Effector CD4-positive, alpha-beta T cell (primary cell): ENCODE data around the gene KCNK3.

Experiments
- DNase-seq: peaks from one replicate; pipeline ENCODE4 v3.0.0-alpha.2; 2020

Gene KCNK3

DNA sequence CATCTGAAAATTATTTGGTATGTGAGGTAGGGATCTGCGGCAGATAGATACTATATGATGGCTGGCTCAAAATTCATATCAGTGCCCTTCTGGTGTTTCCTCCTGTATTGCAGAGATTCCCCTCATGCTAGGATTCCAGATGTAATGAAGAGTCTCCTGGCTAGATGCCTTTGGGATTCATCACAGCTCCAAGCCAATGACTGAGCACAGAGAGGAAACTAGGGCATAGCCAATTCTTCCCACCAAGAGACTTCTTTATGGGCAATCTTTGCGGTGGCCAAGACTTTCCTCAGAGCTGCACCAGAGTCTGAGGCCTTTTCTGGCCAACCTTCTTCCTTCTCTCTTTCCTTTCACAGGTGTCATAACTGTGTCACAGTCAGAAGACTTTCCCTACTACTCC lies 25.9 kb upstream of the KCNK3 start:
- DNase-seq = no peak

DNA sequence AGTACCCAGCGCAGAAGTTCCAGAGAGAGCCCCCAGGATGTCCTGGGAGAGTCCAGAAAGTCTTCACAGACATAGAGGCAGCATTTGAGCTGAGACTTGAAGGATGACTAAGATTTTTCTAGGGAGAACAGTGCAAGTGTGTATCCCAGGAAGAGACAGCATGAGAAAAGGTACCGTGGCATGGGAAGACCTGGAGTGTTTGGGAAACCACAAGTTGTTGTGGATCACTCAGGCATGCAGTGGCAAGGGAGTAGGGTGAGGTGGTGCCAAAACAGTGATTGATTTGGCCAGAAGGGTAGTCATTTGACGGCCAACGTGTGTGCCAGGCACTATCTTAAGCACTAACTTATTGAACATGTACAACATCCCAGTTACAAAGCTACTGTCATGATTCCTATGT lies 24.5 kb upstream of the KCNK3 start:
- DNase-seq = no peak

DNA sequence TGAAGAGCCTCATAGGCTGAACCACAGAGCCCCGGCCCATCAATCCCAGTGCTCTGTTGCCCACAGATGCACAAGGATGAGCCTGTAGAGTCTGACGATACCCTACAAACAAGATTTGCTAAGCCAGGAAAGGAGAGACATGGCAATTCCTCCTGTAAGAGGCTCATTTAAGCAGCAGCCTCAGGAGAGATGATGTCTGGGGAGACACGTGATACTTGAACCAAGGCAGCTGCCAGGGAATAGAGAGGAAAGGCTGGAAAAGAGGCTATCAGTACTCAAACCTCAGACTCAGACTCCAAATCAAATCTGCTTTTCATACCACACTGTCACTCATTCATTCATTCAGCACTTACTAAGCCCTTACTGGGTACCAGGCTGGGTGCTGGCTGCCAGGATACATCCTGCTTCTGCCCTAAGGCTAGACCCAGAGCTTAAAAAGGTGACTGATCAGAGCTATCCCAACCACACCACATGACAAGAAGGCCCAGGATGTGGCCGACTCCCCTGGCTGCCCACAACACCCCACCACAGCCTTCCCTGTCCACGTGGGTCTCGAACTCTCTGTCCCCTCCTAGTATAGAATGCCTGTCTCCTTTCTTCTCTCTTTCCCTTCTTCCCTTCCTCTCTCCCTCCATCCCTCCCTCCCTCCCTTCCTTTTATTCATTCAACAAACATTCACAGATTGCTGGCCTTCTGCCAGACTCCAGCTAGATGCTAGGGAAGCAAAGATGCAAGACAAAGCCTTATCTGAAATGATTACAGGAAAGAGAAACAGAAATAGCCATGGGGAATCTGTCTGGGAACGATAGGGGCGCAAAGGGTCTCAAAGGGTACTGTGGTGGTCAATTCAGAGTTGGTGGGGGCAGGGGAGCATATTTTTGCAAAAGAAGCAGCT lies 23.4 kb upstream of the KCNK3 start:
- no peak for DNase-seq

DNA sequence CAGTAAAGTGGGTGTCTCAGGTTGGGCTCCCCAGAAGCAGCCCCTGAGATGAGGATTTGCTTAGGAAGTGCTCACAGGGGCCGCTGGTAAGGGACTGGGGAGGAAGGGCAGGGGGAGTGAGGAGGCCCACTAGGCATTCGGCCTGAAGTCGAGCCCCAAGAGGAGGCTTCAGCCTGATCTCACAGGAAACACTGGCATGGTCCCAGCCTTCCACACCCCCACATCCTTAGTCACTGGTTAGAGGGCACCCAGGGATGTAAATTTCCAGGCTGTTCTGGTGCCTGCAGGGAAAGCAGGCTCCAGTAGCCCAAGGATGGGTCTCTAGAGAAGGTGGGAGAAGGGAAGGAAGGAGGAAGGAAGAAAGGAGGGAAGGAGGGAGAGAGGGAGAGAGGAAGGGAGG lies 22.4 kb upstream of the KCNK3 start:
- no peak for DNase-seq

DNA sequence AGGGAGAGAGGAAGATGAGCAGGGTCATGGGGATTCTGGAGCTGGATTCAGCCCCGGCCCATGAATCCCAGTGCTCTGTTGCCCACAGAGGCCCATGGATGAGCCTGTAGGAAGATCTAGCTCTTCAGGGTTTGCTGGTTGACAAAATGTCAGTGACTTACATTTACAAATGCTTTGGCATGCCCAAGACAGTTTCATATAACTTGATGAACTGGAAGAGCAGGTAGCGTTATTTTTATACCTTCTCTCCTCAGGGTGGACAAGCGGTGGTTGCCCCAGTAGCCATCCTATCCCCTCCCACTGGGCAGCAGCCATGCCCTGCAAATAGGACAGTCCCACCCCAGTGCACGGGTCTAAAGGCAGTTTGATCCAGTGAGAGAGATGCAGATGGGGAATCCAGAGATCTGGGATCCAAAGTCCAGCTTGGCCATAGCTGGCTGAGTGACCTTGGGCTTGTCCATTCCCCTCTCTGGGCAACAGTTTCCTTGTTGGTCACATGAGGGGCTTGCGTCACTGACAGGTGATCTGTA lies 21.5 kb upstream of the KCNK3 start:
- DNase-seq = no peak

DNA sequence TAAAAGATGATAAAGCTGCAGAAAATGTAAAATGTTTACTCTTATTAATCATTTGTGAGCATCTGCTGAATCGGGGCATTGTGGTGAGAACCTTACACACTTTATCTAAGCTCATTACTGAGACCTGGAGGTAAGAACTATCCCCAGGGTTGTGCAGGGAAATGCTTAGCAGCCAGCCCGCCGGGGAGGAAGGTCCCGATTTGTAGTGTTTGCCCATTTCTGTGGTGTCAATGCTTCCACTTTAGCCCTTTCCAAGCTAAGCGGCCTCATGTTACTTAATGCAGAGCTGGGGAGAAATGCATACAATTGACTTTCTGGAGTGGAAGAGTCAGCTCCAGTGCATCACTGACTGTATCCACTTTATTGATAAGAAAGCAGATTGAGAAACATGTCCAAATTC lies 20.8 kb upstream of the KCNK3 start:
- DNase-seq = no peak

DNA sequence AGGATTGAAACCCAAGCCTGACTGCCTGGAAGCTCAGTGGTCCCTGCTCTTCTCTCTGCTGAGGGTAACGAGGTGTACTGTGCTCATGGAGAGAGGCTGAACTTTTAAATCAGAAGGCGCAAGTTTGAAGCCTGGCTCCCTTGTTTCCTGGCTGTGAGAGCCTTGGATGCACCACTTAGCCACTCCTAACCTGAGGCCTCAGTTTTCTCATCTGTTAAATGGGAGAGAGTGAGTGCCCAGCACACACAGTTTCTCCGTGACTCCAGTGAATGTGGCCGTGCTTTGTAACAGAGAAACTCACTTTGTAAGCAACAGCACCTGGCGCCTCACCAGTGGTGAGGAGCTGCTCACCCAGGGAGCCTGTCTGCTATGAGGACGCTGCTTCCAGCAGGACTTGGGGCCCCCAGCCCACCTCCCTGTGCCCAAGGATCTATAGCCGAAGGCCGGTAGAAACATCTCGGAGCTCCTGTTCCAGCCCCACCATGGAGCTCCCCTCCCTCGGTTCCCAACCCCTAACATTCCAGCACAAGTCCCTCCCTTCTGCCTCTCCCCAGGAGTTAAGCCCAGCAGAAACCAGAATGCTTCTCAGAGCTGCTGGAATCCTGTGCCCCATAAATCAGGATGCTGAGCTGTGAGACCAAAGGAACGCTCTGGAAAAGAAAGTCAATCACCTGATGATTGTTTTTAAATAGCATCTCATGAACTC lies 20.3 kb upstream of the KCNK3 start:
- no peak for DNase-seq

DNA sequence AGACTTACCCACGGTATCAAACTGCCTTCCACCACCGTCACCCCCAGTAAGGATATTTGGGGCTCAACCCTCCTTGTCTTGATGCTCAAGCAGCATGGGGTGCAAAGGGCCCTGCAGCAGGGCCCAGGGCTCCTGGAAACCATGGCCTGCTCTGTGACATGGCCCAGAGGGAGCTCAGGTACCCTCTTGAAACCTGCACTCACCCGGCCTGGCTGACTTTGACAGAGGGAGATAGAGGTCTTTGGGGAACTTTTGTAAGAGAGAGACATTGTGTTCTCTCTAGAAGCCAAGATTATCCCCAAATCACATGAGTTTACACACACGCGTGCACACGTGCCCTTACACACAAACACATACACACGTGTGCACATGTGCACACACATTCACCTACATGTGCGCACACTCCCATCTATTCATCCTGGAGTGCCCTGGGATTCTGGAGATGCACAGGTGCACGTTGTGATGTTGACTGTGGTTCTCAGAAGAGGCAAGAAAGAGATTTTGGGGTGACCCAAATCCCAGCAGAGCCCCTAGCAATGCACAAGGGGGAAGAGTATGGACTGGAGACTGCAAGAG lies 19.6 kb upstream of the KCNK3 start:
- DNase-seq = no peak

DNA sequence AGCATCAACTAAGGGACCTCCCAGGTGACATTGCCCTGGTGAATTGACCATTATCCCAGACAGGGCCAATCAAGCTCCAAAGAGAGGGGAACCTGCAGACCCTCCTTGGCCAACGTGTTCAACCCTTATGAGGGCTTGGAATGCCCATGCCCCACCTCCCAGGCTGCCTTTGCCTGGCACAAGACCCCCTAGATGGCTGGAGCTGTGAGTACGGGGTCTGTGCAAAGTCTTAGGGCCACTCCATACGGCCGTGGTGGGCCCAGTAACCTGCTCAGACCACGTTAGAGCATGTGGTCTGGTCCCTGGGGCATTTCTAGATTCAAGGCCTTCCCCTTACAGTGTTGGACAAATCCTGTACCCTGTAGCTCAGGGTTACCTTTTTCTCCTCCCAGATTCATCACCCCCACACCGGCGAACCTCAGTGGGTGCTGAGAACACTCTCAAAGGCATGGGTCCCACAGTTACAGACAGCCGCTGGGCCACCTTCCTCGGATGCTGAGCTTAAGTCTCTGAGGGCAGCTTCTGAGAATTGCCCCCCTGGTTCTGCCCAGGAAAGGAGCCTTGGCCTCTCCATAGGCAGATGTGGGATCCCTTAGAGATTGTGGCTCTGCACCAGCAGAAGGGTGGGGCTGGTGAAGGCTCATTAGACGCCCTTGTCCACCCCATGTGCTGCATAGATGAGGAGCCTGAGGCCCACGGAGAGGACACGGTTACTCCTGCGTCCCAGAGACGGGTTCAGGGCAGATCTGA lies 18.3 kb upstream of the KCNK3 start:
- DNase-seq = no peak

DNA sequence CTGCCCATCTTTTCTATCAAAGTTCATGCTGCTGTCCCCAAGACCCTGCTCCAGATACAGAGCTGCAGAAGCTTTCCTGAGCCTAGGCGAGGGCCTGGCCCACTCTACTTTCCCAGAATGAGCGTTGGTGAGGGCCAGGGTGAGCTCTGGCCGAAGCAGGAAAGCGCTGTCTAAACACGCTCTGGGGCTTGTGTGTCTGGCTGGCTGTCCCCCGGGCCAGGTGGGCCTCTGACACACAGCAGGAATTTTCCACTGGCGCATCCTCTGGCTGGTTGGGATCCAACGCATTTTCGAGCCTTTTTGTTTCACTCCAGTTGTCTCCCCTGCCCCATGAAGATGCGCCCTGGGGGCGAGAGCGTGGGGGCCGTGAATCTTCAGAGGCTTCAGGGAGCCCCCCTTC lies 17.8 kb upstream of the KCNK3 start:
- no peak for DNase-seq

DNA sequence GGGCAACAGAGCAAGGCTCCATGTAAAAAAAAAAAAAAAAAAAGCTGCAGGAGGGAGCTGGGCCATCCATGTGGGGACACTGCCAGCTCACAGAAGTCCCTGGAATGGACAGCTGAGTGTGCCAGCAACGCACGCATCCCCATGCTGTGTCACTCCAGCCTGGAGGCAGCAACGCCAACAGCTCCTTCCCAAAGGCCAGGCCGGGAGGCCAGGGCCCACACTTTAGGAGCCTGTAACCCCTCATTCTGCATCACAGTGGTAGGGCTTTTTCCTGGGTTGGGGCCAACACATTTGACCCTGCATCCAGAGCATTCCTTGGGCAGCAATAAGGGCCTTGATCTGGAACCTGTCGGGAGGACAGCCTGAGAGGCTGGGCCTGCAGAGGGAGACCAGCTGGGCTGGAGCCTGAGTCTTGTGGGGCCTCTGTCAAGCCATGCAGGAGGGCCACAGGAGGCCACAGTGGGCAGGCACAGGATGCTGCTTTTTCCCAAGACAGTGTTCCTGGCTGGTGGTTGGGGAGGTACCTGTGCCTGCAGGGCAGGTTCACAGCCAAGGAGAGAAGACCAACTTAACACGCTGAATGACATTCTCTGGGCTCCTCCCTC lies 16.8 kb upstream of the KCNK3 start:
- no peak for DNase-seq

DNA sequence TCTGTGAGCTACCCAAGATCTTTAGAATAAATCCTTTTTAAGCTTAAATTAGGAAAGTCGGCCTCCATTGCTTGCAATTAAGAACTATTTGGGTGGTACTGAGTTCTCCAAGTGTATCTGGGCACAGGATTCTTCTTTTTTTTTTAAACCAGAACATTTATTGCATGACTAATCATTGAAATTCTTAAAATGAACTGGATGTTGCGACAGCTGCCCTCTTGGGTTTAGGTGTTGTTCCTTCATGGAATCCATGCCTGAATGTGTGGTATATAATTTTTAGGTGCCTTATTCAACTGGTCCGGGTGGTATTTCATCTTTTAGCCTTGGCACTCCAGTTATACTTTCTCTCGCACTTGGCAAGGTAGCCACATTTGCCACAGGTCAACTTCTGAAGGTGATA lies 14.5 kb upstream of the KCNK3 start:
- DNase-seq = no peak

DNA sequence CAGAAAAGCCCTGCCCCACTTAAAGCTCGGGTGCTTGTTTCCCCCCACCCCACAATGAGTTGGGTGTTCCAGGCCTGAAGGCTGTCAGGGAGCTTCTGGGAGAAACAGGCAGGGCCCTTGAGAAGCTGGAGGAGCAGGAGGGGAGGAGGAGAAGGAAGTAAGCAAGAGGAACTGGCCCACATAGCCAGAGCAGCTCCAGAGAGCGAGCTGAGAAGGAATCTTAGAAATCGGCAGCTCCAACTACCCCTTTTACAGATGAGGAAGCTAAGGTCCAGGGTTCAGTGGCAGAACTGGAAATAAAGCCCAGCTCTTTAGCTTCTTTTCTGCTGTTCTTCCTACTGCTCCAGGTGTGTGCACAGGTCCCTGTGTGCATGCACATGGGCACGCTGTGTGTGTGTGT lies 12.7 kb upstream of the KCNK3 start:
- DNase-seq = no peak

DNA sequence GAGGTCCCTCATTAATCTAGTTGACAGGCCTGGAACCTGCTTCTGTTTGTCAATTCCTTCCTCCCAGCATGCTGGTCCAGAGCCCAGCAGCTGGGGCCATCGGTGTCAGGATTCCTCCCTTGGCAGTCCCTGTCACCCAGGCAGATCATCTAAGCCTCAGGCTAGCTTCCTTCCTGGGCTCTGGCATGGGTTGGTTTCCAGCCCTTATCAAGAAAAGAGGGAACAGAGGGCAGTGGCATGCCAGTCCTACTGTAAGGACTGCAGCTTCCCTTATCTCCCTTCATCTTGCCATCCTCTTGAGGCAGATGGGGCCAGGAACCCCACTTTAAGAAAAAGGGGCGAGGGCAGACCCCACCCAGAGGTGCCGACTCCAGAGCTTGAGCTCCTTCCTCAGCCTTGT lies 10.9 kb upstream of the KCNK3 start:
- no peak for DNase-seq

DNA sequence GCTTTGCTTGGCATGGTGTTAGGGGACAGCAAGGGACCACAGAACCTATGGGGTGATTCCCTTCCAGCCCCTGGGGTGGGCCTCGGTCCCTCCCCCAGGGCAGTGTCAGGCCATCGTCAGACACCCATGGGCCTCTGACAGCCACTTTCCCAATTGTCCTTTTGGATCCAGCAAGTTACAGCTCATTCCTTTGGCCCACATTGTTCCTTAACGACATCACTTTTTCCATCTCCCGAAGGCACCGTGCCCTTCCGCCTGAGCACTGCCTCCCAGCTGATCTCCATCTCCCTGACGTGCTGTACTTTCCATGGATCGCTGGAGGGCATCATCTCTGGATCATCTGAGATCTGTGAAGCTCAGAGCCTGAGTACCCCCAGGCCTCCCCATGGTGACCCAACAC lies 10.4 kb upstream of the KCNK3 start:
- DNase-seq = no peak

DNA sequence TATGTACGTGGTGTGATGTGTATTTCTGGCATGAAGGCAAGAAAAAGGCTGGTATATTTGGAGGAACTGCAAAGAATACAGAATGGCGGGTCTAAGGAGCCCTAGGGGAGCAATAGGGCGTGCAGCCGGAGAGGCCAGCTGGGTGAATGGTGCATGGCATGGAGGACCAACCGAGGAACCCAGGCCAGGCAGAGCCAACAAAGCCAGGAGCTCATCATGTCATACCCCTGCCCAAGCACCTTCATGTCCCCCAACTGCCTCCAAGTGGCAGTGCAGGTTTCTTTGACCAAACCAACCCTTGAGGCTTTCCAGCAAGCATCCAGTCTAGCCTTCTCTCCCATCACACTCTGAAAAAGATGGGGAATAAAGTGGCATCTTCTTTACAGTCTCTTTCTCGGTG lies 8.9 kb upstream of the KCNK3 start:
- DNase-seq = no peak

DNA sequence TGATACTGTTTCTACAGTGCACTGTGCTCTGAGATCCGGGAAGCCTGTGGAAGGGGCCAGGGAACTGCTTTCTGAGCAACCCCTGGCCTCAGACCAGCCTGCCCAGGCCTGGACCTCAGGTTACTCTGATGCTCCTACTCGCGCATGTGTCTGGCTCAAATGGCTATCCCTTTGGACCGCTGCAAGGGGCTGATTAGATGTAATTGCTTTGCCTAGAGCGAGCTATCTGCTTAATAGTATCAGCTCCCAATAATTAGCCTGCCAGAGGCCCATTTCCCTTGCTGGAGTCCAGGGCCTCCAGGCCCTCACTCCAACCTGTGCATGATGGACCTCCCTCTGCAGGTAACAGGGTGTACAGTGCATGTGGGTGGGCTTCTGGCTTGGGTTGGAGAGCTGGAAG lies 7.2 kb upstream of the KCNK3 start:
- no peak for DNase-seq

DNA sequence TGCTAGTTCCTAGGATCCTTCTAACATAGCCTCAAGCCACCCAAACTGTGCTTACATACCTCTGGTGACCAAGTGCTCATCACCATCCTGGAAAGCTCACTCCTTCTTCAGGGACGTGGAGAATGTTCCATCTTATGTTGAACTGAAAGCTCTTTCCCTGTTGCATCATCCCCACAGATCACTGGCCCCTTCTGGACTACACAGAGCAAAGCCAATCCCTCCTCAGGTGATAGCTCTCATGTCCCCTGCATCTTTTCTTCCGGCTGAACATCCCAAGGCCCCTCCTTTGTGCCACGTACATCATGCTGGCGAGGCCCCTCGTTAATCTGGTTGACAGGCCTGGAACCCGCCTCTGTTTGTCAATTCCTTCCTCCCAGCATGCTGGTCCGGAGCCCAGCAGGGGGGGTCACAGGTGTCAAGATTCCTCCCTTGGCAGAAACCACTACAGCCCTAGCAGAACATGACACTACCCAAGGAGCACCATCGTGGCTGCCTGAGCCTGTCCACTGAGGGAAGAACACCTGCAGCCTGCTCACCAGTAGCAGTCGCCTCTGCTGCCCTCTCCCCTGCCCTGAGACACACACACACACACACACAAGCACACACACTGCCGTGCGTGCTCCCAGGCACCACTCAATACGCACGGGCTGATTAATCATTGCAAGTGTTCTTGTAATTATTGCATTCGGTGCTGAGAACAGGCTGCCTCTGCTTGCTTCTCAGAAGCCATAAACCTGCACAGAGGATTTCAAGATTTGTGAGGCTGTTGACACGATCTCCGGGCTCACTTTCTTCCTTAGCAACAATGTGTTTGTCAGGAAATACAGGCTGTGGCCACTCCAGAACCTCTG lies 6.3 kb upstream of the KCNK3 start:
- DNase-seq = no peak

DNA sequence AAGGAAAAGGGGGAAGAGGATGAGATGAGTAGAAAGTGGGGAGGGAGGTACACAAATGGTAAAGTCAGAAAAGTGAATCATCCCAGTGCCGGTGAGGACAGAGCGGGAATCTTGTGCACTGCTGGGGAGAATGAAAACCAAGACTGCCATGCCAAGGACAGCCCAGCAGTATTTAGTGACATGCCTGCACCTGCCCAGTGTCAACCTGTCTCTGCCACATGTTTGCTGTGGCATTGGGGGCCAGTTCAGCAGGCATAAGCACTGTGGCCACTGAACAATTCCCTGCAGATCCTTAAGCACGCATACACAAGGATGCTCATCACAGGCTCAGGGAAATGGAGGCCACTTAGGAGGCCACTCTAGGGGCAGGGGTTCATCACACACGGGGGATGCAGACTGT lies 5.2 kb upstream of the KCNK3 start:
- no peak for DNase-seq

DNA sequence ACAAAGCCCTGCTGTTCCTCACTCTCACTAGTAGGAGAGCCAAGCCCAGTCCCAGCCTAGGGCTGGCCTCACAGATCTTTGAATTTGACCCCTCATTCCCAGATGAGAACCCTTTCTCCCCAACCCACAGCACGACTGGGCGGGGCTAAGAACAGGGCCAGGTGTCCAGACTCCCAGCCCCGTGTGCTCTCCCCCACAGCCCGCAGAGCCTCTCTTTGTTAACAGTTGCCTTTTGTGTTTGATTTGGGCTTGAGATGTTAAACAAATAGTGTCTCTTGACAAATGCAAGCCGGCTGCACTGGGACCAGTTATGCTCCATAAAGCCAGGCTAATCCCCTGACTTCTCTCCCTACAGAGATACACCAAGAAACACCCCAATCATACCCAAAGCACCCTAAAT lies 4.7 kb upstream of the KCNK3 start:
- no peak for DNase-seq

DNA sequence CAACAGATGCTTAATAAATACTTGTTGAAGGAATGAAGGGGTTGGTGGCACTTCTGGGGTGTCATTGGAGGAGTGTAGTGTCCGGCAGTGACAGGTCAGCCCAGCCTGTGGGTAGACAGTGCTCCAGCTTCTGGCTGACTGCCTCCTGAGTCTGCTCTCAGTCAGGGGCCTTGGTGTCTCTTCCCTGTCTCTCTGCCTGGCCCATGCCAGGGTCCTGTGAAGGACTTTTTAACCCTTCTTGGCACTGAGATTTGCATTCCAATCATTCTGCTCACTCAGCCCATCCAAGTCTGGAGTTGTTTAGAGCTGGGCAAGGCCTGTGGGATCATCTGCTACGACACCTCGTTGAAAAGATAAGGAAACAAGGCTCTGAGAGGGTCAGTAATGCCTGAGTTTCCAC lies 1.4 kb upstream of the KCNK3 start:
- no peak for DNase-seq

DNA sequence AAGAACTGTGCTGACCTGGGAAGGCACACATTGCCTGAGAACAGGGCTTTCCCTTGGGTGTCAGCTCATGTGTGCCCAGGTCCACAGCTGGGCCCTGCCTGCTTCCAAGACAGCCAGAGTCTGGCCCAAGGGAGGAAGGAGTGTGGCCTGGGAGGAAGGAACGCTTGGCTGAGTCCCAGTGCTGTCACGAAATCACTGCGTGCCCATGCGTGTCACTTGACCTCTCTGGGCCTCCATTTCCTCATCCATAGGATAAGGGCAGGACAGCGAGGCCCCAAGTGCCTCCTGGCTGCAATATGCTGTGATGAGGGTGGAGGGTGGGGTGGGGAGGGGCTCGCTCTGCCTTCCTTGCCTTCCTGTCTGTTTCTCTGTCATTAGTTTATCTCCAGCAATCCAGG lies 642 bp upstream of the KCNK3 start:
- DNase-seq = no peak
